PFSK-1 (cell line): ENCODE results near the gene CERS4.
A peak's percentile ranks its signal among the peaks of the same experiment; 100 is the strongest.

Source experiments
- FOXP2 ChIP-seq: optimal IDR thresholded peaks from 2 replicates; pipeline ENCODE3; 2011; ENCODE audit warnings: borderline replicate concordance, control low read depth, inconsistent platforms; ENCODE audit not compliant: insufficient read depth; ENCODE audit errors: extremely low read length, extremely low read depth
- POLR2AphosphoS5 ChIP-seq: IDR thresholded peaks from 2 replicates; pipeline ENCODE4 v1.6.1; 2012; ENCODE audit warnings: low read depth, mild to moderate bottlenecking, control low read depth, low read length, moderate library complexity
- SIN3A ChIP-seq: IDR thresholded peaks from 2 replicates; pipeline ENCODE4 v1.6.1; 2012; ENCODE audit warnings: mild to moderate bottlenecking, low read length, moderate library complexity, borderline replicate concordance; ENCODE audit not compliant: insufficient read depth
- TAF1 ChIP-seq: IDR thresholded peaks from 2 replicates; pipeline ENCODE4 v1.6.1; 2012; ENCODE audit warnings: low read length, control low read depth, borderline replicate concordance; ENCODE audit not compliant: insufficient read depth
- TF ChIP-seq, protein P1 (sequence below), 2 experiments: IDR thresholded peaks; 2 replicates each; pipeline versions ENCODE4 v1.6.1 to v1.8.0; 2011 to 2012; ENCODE audit warnings: low read depth in 2 of 2, low read length in 2 of 2, control low read depth in 1 of 2, inconsistent platforms in 1 of 2, mild to moderate bottlenecking in 1 of 2, moderate library complexity in 1 of 2; ENCODE audit not compliant: insufficient read depth in 1 of 2

The CERS4 gene

DNA sequence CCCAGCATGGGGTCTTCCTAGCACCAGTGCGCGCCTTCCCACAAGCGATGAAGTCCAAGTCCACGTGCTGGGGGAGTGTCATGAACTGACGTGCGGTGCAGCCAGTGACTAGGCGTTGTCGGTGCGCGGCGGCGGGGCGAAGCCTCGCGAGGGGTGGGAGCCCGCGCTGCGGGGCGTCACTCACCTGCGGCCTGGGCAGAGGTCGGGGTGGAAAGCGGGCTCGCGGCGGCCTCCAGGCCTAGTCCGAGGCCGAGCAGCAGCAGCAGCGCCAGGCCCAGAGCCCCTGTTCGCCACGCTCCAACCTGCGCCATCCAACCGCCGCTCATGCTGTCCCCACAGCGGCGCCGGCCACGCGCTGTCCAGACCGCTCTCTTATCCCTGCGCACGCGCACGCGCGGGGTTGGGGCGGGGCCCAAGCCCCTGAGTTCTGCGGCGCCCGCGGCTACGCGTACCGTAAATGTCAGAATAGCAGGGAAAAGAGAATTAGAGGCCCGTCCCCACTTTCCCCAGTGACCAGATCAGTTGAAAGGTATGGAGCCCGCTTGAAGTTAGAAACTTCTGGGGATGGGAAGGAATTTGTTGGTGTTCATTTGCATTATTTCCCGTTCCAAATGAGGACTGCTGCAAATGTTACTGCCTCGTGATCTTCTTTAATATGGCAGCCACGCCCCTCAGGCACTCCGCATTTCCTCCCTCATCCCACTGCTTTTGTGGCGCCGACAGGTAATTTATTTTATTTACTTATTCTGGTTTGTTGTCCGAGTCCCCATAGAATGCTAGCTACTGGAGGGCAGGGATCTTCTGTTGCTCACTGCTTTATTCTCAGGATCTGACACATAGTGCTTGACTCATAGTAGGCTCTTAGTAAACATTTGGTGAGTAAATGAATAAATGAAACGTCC is 99.0 kb downstream of the CERS4 start, which contains the start of gene CD320:
TSS of gene CD320 (minus strand) at position 394 of the 902 bp plus-strand sequence. CDS start at position 326, 68 bp downstream.
- peak; percentile 90; the same call in 1 of the 2 replicates for TF ChIP-seq SIN3A
- TF ChIP-seq, protein P1, sequence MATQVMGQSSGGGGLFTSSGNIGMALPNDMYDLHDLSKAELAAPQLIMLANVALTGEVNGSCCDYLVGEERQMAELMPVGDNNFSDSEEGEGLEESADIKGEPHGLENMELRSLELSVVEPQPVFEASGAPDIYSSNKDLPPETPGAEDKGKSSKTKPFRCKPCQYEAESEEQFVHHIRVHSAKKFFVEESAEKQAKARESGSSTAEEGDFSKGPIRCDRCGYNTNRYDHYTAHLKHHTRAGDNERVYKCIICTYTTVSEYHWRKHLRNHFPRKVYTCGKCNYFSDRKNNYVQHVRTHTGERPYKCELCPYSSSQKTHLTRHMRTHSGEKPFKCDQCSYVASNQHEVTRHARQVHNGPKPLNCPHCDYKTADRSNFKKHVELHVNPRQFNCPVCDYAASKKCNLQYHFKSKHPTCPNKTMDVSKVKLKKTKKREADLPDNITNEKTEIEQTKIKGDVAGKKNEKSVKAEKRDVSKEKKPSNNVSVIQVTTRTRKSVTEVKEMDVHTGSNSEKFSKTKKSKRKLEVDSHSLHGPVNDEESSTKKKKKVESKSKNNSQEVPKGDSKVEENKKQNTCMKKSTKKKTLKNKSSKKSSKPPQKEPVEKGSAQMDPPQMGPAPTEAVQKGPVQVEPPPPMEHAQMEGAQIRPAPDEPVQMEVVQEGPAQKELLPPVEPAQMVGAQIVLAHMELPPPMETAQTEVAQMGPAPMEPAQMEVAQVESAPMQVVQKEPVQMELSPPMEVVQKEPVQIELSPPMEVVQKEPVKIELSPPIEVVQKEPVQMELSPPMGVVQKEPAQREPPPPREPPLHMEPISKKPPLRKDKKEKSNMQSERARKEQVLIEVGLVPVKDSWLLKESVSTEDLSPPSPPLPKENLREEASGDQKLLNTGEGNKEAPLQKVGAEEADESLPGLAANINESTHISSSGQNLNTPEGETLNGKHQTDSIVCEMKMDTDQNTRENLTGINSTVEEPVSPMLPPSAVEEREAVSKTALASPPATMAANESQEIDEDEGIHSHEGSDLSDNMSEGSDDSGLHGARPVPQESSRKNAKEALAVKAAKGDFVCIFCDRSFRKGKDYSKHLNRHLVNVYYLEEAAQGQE (IDR thresholded peaks at IDR 0.05; ENCODE audit: insufficient read depth in 1 of 2, low read depth in 2 of 2, low read length in 2 of 2) = 0 out of 4 replicates have a peak, but pooled peaks of 1 of the 2 experiments have one; percentile 21
- TF ChIP-seq FOXP2 = peak; percentile 75
- TF ChIP-seq TAF1 = peak; percentile 57; the same call in 1 of the 2 replicates
- peak; percentile 97 for TF ChIP-seq POLR2AphosphoS5

DNA sequence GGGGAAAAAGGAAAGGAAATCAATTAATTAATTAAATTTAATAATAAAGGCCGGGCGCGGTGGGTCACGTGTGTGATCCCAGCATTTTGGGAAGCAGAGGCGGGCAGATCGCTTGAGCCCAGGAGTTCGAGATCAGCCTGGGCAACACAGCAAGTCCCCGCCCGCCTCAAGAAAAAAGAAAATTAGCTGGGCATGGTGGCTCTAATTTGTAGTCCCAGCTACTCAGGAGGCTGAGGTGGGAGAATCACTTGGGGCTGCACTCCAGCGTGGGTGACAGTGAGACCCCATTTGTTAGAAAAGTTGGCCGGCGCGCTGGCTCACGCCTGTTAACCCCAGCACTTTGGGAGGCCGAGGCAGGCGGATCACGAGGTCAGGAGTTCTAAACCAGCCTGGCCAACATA is 99.7 kb downstream of the CERS4 start:
- no peak for TF ChIP-seq POLR2AphosphoS5
- TF ChIP-seq TAF1 = no peak
- no peak for TF ChIP-seq SIN3A
- TF ChIP-seq, protein P1 (IDR thresholded peaks at IDR 0.05; ENCODE audit: insufficient read depth in 1 of 2, low read depth in 2 of 2, low read length in 2 of 2) = no peak
- TF ChIP-seq FOXP2 = no peak

DNA sequence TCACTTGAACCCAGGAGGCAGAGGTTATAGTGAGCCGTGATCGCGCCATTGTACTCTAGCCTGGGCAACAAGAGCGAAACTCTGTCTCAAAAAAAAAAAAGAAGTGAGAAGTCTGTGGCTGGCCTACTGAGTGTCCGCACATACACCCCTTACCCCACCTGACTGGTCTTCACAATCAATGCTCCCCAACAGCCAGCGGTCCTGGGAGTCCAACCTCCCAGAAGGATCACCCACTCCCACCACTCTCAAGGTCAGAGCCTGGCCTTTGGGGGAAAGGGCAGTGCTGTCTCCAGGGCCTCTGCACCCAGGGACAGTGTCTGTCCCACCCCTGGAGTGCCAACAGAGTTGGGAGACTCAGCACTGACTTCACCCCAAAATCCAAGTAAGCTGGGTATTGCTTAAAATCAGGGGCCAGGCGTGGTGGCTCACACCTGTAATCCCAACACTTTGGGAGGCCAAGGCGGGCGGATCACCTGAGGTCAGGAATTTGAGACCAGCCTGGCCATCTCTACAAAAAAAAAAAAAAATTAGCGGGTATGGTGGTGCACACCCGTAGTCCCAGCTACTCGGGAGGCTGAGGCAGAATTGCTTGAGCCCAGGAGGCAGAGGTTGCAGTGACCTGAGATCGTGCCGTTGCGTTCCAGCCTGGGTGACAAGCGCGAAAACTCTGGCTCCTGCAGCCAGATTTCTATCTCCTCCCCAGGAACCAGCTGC is 101.3 kb downstream of the CERS4 start:
- TF ChIP-seq, protein P1 (IDR thresholded peaks at IDR 0.05; ENCODE audit: insufficient read depth in 1 of 2, low read depth in 2 of 2, low read length in 2 of 2) = no peak
- no peak for TF ChIP-seq POLR2AphosphoS5
- TF ChIP-seq FOXP2 = no peak
- no peak for TF ChIP-seq SIN3A
- TF ChIP-seq TAF1 = no peak

DNA sequence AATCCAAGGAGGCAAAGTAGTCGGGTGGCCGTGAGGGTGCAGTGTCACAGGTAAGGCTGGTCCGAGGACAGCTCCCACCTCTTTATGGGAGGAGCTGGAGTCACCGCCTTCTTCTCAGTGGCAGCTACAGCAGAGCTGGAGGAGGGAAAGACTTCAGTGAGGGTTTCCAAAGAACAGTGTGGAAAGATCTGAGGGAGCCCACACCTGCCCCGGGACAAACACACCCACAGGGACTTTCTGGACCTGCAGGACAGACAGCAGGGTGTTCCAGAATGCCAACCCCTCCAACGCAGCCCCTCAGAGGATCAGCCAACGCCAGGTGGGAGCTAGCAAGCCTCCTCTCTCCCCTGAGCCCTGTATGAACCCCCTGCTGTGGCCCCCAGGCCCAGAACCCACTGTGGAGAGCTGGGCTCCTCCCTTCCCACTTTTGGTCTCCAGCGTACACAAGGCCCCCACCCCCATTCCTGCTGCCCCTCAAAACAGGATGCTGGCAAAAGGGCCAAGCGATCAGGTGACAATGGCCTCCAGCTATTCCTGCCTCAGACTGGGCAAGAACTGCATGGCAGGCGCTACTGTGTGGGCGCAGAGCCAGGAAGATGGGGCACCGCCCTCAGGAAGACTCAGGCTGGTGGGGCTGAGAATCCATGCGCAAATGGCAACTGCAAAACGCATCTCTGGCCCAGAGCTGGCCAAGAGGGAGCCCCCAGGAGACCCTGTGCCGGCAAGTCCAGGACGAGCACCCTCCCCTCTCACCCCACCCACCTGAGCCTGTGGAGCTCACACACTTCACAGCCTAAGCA is 102.5 kb downstream of the CERS4 start:
- TF ChIP-seq, protein P1 (IDR thresholded peaks at IDR 0.05; ENCODE audit: insufficient read depth in 1 of 2, low read depth in 2 of 2, low read length in 2 of 2) = no peak
- no peak for TF ChIP-seq FOXP2
- no peak for TF ChIP-seq TAF1
- no peak for TF ChIP-seq POLR2AphosphoS5
- TF ChIP-seq SIN3A = no peak
